GM19240 (cell line): ENCODE measurements around the gene DMRTB1.
"Not testable (repeated sequence)": the region's sequence is repeated elsewhere in the genome, so short reads cannot be mapped to it uniquely, and the experiment has no call there.

Source experiments
- DNase-seq: peaks from one replicate; pipeline ENCODE4 v3.0.0; 2011; ENCODE audit warnings: low spot score; ENCODE audit not compliant: insufficient read length

The DMRTB1 gene

GRCh38 chr1:53434405-53435007 is 24.7 kb upstream of the DMRTB1 start:
- not testable (repeated sequence) for DNase-seq

GRCh38 chr1:53435151-53435550 is 24.0 kb upstream of the DMRTB1 start:
- DNase-seq: no peak

GRCh38 chr1:53438427-53439336 is 20.5 kb upstream of the DMRTB1 start:
- no peak for DNase-seq

- no peak for DNase-seq
Measured at GRCh38 chr1:53439337-53440207, 19.6 kb upstream of the DMRTB1 start.

GRCh38 chr1:53440633-53441032 is 18.6 kb upstream of the DMRTB1 start:
- DNase-seq: no peak

GRCh38 chr1:53442299-53442698 is 16.9 kb upstream of the DMRTB1 start:
- no peak for DNase-seq

- DNase-seq: no peak
Measured at GRCh38 chr1:53446051-53446450, 13.1 kb upstream of the DMRTB1 start.

- DNase-seq: no peak
Measured at GRCh38 chr1:53447413-53447812, 11.8 kb upstream of the DMRTB1 start.

- DNase-seq: no peak
Measured at GRCh38 chr1:53448241-53448841, 10.9 kb upstream of the DMRTB1 start.

GRCh38 chr1:53449021-53449420 is 10.2 kb upstream of the DMRTB1 start:
- DNase-seq: no peak

- DNase-seq: no peak
Measured at GRCh38 chr1:53449693-53450092, 9.5 kb upstream of the DMRTB1 start.

GRCh38 chr1:53450225-53450624 is 9.0 kb upstream of the DMRTB1 start:
- no peak for DNase-seq

- DNase-seq: no peak
Measured at GRCh38 chr1:53454019-53454418, 5.2 kb upstream of the DMRTB1 start.

GRCh38 chr1:53455364-53455991 is 3.7 kb upstream of the DMRTB1 start:
- no peak for DNase-seq

- DNase-seq: no peak
Measured at GRCh38 chr1:53458634-53459033, 565 bp upstream of the DMRTB1 start.

GRCh38 chr1:53460211-53460634 is 1.0 kb downstream of the DMRTB1 start:
- DNase-seq: no peak

- no peak for DNase-seq
Measured at GRCh38 chr1:53460666-53461322, 1.6 kb downstream of the DMRTB1 start.

- DNase-seq: no peak
Measured at GRCh38 chr1:53461323-53462044, 2.3 kb downstream of the DMRTB1 start.

GRCh38 chr1:53462193-53462592 is 3.0 kb downstream of the DMRTB1 start:
- no peak for DNase-seq
